GM21529 (cell line): ENCODE measurements around the gene COL16A1.

Source experiments
- ATAC-seq: cut with Tn5 transposase; IDR thresholded peaks from one replicate; pipeline ENCODE4 v1.9.1; 2021; ENCODE audit not compliant: unreplicated experiment

Gene COL16A1

GRCh38 chr1:31607360-31607759 is 96.5 kb downstream of the COL16A1 start:
- ATAC-seq: no peak

- peak; percentile 98 for ATAC-seq
Observed at GRCh38 chr1:31605908-31606427, 97.8 kb downstream of the COL16A1 start.
